ENCODE measurements around the gene CPAMD8.

DNA sequence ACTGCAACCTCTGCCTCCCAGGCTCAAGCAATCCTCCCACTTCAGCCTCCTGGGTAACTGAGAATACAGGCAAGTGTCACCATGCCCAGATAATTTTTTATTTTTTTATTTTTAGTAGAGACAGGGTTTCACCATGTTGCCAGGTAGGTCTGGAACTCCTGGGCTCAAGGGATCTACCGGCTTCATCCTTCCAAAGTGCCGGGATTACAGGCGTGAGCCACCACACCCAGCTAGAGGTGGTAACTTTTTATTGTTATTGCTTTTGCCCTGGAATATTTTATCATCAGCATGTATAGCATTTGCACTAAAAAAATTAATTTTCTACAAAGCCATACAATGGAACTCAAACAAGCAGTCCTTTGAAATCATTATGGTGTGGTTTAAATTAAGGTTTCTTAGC is 34.6 kb upstream of the CPAMD8 start:
- TF ChIP-seq, protein P1, sequence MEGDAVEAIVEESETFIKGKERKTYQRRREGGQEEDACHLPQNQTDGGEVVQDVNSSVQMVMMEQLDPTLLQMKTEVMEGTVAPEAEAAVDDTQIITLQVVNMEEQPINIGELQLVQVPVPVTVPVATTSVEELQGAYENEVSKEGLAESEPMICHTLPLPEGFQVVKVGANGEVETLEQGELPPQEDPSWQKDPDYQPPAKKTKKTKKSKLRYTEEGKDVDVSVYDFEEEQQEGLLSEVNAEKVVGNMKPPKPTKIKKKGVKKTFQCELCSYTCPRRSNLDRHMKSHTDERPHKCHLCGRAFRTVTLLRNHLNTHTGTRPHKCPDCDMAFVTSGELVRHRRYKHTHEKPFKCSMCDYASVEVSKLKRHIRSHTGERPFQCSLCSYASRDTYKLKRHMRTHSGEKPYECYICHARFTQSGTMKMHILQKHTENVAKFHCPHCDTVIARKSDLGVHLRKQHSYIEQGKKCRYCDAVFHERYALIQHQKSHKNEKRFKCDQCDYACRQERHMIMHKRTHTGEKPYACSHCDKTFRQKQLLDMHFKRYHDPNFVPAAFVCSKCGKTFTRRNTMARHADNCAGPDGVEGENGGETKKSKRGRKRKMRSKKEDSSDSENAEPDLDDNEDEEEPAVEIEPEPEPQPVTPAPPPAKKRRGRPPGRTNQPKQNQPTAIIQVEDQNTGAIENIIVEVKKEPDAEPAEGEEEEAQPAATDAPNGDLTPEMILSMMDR (IDR thresholded peaks at IDR 0.05 in 4 of 5, conservative IDR thresholded peaks at IDR 0.05 in 1 of 5): no peak
- no peak for TF ChIP-seq POLR2A (IDR thresholded peaks at IDR 0.05)
